Measurements from ENCODE around the gene ARSB.
A peak's percentile ranks its signal among the peaks of the same experiment; 100 is the strongest.

- TF ChIP-seq, protein P1, sequence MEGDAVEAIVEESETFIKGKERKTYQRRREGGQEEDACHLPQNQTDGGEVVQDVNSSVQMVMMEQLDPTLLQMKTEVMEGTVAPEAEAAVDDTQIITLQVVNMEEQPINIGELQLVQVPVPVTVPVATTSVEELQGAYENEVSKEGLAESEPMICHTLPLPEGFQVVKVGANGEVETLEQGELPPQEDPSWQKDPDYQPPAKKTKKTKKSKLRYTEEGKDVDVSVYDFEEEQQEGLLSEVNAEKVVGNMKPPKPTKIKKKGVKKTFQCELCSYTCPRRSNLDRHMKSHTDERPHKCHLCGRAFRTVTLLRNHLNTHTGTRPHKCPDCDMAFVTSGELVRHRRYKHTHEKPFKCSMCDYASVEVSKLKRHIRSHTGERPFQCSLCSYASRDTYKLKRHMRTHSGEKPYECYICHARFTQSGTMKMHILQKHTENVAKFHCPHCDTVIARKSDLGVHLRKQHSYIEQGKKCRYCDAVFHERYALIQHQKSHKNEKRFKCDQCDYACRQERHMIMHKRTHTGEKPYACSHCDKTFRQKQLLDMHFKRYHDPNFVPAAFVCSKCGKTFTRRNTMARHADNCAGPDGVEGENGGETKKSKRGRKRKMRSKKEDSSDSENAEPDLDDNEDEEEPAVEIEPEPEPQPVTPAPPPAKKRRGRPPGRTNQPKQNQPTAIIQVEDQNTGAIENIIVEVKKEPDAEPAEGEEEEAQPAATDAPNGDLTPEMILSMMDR (IDR thresholded peaks at IDR 0.05) = peak in 3 of 6 experiments; percentile 14 to 38 (median 21)
- TF ChIP-seq POLR2A (IDR thresholded peaks at IDR 0.05) = peak in 1 of 2 donors; percentile 51
Measured at GRCh38 chr5:78908173-78909061, 76.7 kb downstream of the ARSB start.
